Endothelial cell of hepatic sinusoid (primary cell): ENCODE results near the gene GOLGA1.
"Not testable (repeated sequence)": the region's sequence is repeated elsewhere in the genome, so short reads cannot be mapped to it uniquely, and the experiment has no call there.

Experiments used
- in situ Hi-C: cut with HindIII; loops from 2 replicates; pipeline ENCODE4 v1.10.0; 2017; ENCODE audit warnings: low sequenced_read_pairs

The GOLGA1 gene

DNA sequence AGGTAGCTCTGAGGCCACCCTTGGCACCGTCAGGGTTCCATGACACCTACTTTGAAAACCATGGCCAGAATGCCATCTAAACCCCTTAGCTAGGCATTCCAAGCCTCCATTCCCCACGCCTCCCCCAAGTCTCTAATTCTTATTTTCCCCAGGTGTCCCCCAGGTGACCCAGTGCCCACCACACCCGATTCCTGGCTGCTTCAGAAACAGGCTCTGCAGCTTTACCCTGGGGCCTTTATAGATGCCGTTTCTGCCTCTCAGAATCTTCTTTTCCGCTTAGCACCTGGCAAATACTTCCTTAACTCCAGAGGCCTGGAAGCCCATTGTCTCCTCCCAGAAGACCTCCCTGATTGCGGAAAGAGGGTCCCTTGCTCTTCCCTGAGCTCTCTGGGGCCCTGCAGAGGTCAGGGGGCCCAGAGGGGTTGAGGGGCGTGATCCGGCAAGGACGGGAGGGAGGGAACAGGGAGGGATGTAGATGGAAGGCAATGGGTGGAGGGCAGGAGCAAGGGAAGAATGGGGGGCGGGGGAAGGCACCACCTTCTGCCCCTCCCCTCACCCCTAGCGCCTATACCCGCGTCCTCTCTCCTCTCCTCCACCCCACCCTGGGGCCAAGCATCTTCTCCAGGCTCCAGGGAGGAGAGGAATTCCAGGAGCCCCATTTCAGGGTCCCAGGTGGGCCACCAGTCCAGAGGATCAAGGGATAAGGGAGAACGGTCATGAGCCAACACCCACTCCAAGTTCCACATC, 99.6 kb downstream of the GOLGA1 start:
- in situ Hi-C loops = no loop called here

DNA sequence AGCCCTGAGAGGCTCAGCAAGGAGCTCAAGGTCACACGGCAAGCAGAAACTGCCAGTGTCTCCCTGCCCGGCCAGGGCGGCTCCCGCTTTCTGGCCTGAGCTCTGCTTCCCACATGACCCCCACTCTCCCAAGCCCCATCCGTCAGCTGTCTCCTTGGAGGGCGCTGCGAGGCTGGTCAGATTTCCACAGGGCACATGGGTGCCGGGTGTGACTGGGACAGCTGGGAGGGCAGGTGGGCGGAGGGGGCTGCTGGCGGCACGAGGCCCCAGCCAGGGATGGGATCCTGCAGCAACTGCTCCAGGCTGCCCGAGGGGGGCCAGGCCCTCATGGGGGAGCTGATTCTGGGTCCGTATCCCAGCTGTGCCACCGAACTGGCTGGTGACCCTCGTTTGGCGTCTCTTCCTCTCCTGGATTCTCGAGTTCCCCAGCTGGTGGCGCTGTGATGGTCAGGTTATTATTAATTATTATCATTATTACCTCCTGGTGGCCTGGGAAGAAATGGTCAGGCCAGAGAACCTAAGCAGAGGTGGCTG, 100.5 kb downstream of the GOLGA1 start:
- in situ Hi-C loops = no loop called here

DNA sequence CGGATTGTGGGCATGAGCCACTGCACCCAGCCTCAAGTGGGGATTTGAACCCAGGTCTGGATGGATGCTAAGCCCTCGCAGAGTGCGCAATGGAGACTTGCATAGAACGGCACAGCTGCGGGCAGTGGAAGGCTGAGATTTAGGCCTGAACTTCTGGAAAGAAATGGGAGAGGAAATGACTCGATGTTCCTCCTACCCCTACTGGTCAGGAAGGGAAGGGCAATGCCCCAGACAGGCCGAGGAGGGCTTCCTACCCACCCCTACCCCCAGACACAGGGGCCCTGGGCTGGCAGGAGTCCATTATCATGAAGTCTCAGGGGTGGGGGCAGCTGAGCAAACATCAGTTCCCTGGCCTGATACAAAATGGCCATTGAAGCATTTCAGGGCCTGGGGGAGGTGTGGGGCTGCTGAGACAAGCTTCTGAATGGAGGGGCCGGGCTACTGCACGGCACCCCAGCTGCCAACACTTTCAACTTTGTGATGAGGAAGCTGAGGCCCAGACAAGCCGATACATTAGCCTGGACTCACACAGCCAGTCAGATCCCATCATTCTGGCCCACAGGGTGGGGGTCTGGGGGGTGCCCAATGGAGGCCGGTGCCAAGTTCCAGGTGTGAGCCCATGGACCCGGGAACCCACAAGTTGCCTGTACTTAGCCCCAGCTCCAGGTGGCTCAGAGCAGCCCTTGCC, 101.1 kb downstream of the GOLGA1 start:
- in situ Hi-C loops = no loop called here

DNA sequence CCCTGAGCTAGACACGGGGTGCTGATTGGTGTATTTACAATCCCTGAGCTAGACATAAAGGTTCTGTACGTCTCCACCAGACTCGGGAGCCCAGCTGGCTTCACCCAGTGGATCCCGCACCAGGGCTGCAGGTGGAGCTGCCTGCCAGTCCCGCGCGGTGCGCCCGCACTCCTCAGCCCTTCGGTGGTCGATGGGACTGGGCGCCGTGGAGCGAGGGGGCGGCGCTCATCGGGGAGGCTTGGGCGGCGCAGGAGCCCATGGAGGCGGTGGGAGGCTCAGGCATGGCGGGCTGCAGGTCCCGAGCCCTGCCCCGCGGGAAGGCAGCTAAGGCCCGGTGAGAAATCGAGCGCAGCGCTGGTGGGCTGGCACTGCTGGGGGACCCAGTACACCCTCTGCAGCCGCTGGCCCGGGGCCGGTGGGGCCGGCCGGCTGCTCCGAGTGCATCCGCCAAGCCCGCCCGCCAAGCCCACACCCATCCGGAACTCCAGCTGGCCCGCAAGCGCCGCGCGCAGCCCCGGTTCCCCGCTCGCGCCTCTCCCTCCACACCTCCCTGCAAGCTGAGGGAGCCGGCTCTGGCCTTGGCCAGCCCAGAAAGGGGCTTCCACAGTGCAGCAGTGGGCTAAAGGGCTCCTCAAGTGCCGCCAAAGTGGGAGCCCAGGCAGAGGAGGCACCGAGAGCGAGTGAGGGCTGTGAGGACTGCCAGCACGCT, 102.2 kb downstream of the GOLGA1 start:
- in situ Hi-C loops = not testable (repeated sequence)

DNA sequence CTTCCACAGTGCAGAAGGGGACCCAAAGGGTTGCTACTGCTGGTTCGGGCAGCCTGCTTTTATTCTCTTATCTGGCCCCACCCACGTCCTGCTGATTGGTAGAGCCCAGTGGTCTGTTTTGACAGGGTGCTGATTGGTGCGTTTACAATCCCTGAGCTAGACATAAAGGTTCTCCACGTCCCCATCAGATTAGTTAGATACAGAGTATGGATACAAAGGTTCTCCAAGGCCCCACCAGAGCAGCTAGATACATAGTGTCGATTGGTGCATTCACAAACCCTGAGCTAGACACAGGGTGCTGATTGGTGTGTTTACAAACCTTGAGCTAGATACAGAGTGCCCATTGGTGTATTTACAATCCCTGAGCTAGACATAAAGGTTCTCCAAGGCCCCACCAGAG, 102.8 kb downstream of the GOLGA1 start:
- in situ Hi-C loops = not testable (repeated sequence)

DNA sequence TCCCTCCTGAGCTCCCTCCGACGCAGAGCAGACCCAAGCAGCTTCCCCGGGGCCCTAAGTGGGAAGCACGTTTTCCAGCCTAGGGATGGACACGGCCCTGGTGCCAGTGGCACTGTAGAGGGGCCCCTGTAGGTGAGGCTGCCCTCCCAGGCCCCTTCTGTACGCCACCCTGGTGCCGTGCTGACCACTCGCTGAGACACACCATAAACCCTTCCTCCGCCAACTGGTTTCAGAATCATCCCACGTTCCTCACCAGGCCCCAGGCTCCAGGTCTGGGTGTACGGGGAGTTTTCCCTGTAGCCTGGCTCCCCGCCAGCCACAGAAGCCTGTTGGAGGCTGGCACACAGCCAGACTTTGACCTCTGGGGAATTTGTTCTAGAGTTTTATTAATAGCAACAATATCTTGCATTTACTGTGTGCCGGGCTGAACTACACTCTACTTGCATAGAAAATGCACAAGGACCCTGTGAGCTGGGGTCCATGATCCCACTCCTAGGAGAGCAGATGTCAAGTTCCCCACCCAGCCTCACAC, 105.8 kb downstream of the GOLGA1 start:
- in situ Hi-C loops = no loop called here

DNA sequence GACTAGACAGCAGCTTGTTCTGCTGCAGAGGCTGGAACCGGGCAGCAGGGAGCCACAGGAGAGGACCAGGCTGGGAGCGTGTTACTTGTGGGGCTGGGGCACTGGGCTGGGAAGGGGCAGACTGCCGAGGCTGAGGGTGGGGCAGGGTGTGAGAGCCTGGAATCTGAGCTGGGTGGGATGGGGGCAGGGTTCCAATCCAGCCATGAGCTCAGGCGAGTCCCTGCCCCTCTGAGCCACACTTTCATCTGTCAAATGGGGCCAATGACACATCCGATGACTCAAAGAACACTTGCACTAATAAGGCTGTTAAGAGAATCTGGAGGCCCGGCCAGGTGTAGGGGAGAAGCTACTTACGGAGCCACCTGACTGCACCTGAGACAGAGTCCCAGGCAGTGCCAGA, 106.3 kb downstream of the GOLGA1 start:
- in situ Hi-C loops = no loop called here

DNA sequence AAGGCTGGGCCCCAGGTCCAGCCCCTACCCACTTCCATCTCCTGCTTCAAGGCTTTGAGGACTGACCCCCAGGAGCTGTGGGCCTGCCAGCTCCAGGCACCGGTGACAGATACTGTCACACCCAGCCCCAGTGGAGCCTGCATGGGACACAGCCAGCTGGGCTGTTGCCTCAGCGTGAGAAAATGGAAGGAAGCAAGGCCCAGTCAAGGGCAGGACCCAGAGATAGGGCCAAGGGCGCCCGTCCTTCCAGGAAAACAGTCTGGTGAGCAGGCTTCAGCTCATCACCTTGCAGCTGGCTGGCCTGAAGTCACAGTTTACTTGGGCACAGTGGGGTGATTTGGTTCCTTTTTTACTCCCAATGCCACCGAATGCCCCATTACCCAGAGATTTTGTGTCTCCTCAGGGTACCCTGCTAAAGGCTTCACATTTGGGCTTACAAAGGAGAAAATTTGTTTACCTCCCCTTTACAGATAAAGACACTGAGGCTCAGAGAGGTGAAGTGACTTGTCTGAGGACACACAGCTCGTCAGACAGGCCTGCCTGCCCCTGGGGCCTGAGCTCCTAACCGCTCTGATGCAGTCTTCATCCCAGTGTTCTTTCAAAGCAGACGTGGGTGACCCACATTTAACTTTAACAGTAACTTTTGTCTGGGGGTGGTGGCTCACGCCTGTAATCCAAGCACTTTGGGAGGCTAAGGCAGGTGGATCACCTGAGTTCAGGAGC, 109.1 kb downstream of the GOLGA1 start:
- in situ Hi-C loops = no loop called here

DNA sequence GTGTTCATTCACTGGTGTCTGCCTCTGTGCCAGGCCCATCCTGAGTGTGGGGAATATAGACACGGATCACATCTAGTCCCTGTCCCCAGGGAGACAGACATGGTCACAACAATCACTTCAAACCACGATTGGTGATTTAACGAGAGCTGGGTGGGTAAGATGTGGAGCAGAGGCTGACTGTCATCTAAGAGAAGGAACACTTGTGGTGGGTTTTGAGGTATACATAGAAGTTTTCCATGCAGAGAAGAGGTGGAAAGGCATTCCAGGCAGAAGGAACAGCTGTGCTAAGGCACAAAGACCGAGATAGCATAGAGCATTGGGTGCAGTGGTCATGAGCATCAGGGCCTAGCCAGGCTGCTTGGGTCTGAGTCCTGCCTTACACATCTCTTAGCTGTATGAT, 110.3 kb downstream of the GOLGA1 start:
- in situ Hi-C loops = no loop called here

DNA sequence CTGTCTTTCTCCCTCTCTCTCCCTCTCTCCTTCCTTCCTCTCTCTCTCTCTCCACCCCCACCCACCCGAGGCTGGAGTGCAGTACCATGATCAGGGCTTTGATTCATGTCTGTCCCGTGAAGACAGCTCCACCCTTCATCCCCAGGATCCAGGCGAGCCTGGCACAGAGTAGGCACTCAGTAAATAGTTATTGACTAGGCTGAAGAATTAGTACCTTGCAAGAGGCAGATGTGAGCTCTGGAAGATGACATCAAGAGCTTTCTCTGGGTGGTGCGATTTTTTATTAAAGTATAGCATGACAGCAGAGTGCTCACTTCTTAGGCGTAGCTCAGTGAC, 111.6 kb downstream of the GOLGA1 start:
- in situ Hi-C loops = no loop called here

DNA sequence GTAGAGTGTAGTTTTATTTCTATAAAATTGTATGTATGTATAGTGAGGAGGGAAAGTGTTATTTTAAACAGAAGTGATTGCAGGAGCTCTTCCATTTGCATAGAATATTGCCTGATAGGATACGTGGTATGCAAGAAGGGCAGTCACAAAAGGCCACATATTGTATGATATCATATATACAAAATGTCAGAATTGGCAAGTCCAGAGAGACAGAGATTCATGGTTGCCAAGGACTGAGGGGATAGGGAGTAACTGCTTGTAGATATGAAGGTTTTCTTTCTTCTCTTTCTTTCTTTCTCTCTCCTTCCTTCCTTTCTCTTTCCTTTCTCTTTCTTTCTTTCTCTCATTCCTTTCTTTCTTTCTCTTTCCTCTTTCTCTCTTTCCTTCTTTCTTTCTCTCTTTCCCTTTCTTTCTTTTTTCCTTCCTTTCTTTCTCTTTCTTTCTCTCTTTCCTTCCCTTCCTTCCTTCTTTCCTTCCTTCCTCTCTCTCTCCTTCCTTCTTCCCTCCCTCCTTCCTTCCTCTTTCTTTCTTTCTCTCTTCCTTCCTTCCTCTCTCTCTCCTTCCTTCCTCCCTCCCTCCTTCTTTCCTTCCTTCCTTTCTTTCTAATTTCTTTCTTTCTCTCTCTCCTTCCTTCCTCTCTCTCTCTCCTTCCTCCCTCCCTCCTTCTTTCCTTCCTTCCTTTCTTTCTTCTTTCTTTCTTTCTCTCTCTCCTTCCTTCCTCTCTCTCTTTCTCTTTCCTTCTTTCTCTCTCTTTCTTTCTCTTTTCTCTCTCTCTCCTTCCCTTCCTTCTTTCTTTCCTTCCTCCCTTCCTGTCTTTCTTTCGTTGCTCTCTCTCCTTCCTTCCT, 112.2 kb downstream of the GOLGA1 start:
- in situ Hi-C loops = no loop called here
